HG03025 (cell line): ENCODE results near the gene LMAN2L.

ENCODE experiments used
- ATAC-seq: cut with Tn5 transposase; IDR thresholded peaks from one replicate; pipeline ENCODE4 v1.9.1; 2021; ENCODE audit warnings: mild to moderate bottlenecking, moderate library complexity; ENCODE audit not compliant: unreplicated experiment, low FRiP score

The LMAN2L gene

GRCh38 chr2:96739633-96740428 lies at the start of gene LMAN2L:
TSS of gene LMAN2L (minus strand) at chr2:96740064. CDS start at chr2:96740040, 24 bp downstream.
- ATAC-seq, result peak; percentile 98

GRCh38 chr2:96789245-96789617 lies 49.4 kb upstream of the LMAN2L start:
- ATAC-seq, result no peak

GRCh38 chr2:96788442-96789244 lies 48.8 kb upstream of the LMAN2L start:
- ATAC-seq, result no peak

- ATAC-seq, result no peak
Measured at GRCh38 chr2:96787411-96787810, 47.5 kb upstream of the LMAN2L start.

GRCh38 chr2:96783388-96783787 lies 43.5 kb upstream of the LMAN2L start:
- ATAC-seq, result no peak

GRCh38 chr2:96775160-96775559 lies 35.3 kb upstream of the LMAN2L start:
- no peak for ATAC-seq

- ATAC-seq, result no peak
Measured at GRCh38 chr2:96773922-96774321, 34.1 kb upstream of the LMAN2L start.

GRCh38 chr2:96772903-96773671 lies 33.2 kb upstream of the LMAN2L start:
- ATAC-seq, result no peak

GRCh38 chr2:96771796-96772618 lies 32.1 kb upstream of the LMAN2L start:
- ATAC-seq, result no peak

GRCh38 chr2:96770442-96771202 lies 30.8 kb upstream of the LMAN2L start:
- no peak for ATAC-seq

GRCh38 chr2:96769814-96770213 lies 29.9 kb upstream of the LMAN2L start:
- no peak for ATAC-seq

GRCh38 chr2:96768083-96768561 lies 28.3 kb upstream of the LMAN2L start:
- ATAC-seq, result no peak

- no peak for ATAC-seq
Measured at GRCh38 chr2:96767135-96767871, 27.4 kb upstream of the LMAN2L start.

- ATAC-seq, result no peak
Measured at GRCh38 chr2:96764253-96764637, 24.4 kb upstream of the LMAN2L start.

GRCh38 chr2:96763511-96764252 lies 23.8 kb upstream of the LMAN2L start:
- ATAC-seq, result no peak

- ATAC-seq, result no peak
Measured at GRCh38 chr2:96762529-96763311, 22.9 kb upstream of the LMAN2L start.
